ENCODE data around the gene CAMK1.

The CAMK1 gene

DNA sequence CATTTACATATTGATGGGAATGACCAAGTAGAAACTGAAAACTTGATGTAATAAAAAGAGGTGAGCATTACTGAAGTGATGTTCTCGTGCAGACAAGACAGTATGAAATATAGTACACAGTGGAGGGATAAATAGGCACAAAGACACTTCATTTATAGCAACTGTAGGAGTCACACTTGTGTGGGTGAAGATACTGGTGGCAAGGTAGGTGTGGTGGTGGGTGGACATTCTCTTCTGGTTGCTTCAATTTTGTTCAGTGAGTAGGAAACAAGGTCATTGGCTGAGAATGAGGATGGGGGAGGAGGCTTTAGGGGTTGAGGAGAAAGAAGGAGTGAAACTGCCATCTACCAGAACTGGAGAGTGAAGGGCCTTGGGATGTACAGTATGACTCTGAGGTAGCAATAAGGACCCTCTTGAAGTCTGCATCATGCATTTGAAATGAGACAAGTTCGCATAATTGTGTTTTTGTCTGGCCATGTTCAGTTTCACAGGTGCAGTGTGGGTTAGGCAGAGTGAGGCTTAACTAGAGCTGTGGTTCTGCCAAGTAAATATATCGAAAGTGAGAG, 59.5 kb downstream of the CAMK1 start:
- no peak for DNase-seq (ENCODE audit: low spot score)

All from RKO (cell line).